Loucy (cell line): ENCODE data around the gene COL2A1.

Source experiments
- H2AFZ ChIP-seq: fragments of 200-600 bp; sonication (generic); 2 replicates; pipeline ENCODE4 v1.6.0; 2016; ENCODE audit warnings: antibody characterized with exemption, mild to moderate bottlenecking, low read length, moderate library complexity
- H3F3A ChIP-seq: fragments of 200-600 bp; 2 replicates; pipeline ENCODE4 v1.6.0; 2016; ENCODE audit warnings: antibody characterized with exemption, low read depth, mild to moderate bottlenecking
- H3K27me3 ChIP-seq: fragments of 200-600 bp; sonication (generic); 2 replicates; pipeline ENCODE4 v1.6.1; 2014; ENCODE audit warnings: low read length, mild to moderate bottlenecking; ENCODE audit not compliant: insufficient read depth, poor library complexity, severe bottlenecking
- H3K36me3 ChIP-seq: fragments of 200-600 bp; sonication (generic); 2 replicates; pipeline ENCODE4 v1.6.1; 2016; ENCODE audit warnings: low read length; ENCODE audit not compliant: insufficient read depth
- H3K4me1 ChIP-seq: fragments of 200-600 bp; sonication (generic); 2 replicates; pipeline ENCODE4 v1.5.1; 2014; ENCODE audit warnings: low read length, mild to moderate bottlenecking; ENCODE audit not compliant: insufficient read depth, poor library complexity, severe bottlenecking
- H3K4me2 ChIP-seq: fragments of 200-600 bp; sonication (generic); 2 replicates; pipeline ENCODE4 v1.6.0; 2014; ENCODE audit warnings: antibody characterized with exemption, low read length, low read depth, mild to moderate bottlenecking; ENCODE audit not compliant: poor library complexity, severe bottlenecking
- H3K4me3 ChIP-seq: fragments of 200-600 bp; sonication (generic); 2 replicates; pipeline ENCODE4 v1.5.1; 2014; ENCODE audit warnings: low read length, mild to moderate bottlenecking, mixed read lengths; ENCODE audit not compliant: poor library complexity, severe bottlenecking
- H3K79me2 ChIP-seq: fragments of 200-600 bp; sonication (generic); 2 replicates; pipeline ENCODE4 v1.6.1; 2014; ENCODE audit warnings: low read length; ENCODE audit not compliant: insufficient read depth
- H3K9ac ChIP-seq: fragments of 200-600 bp; sonication (generic); 2 replicates; pipeline ENCODE4 v1.6.0; 2014; ENCODE audit warnings: mild to moderate bottlenecking, low read depth, low read length, moderate library complexity; ENCODE audit not compliant: poor library complexity, severe bottlenecking
- H3K9me2 ChIP-seq: fragments of 200-600 bp; sonication (generic); replicated peaks from 2 replicates; pipeline ENCODE4 v1.6.1; 2016; ENCODE audit warnings: low read depth, low read length, mixed read lengths
- H3K9me3 ChIP-seq: fragments of 200-600 bp; sonication (generic); 2 replicates; pipeline ENCODE4 v1.6.1; 2014; ENCODE audit warnings: mild to moderate bottlenecking, antibody characterized with exemption, low read length, low read depth; ENCODE audit not compliant: insufficient read depth
- H4K20me1 ChIP-seq: fragments of 200-600 bp; sonication (generic); 2 replicates; pipeline ENCODE4 v1.6.0; 2014; ENCODE audit warnings: antibody characterized with exemption, low read length, mild to moderate bottlenecking; ENCODE audit not compliant: insufficient read depth, poor library complexity, severe bottlenecking
- EZH2phosphoT487 ChIP-seq: fragments of 200-600 bp; IDR thresholded peaks from 2 replicates; pipeline ENCODE4 v1.6.1; 2018; ENCODE audit warnings: antibody characterized with exemption, mild to moderate bottlenecking, moderate library complexity, borderline replicate concordance
- TF ChIP-seq, protein P1 (sequence below): fragments of 200-600 bp; sonication (generic); conservative IDR thresholded peaks from 2 replicates; pipeline ENCODE4 v1.5.1; 2014; ENCODE audit warnings: mild to moderate bottlenecking, antibody characterized with exemption, low read length

COL2A1 gene

DNA sequence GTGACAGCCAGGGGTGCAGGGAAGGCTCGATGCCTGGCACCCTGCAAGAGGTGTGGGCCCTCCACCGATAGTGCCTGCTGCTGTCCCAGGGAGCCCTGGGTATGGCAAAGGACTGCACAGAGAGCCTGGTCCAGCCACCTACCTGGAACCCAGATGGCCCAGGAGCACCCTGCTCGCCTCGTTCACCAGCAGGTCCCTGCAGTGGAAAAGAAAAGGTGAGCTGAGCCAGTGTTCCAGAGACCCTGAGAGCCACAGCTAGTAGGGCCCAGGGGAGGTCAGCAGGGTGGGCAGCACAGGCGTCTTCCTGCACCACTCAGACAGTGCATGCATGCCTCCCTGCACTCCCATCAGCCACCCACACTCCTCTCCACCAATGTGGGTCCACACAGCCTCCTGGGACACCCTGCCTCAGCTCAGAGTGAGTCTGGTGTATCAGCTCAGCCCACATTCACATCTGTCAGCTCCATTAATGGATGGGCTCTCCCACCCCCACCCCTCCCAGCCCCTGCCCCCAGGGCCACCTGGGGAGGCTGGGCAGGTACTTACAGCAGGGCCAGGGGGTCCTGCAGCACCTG lies 20.6 kb downstream of the COL2A1 start:
- H3K4me1 ChIP-seq, result no peaks in the 10 kb centered on the region
- no peaks in the 10 kb centered on the region for H3K27me3 ChIP-seq
- no peak overlapping the region for H2AFZ ChIP-seq
- TF ChIP-seq, protein P1, sequence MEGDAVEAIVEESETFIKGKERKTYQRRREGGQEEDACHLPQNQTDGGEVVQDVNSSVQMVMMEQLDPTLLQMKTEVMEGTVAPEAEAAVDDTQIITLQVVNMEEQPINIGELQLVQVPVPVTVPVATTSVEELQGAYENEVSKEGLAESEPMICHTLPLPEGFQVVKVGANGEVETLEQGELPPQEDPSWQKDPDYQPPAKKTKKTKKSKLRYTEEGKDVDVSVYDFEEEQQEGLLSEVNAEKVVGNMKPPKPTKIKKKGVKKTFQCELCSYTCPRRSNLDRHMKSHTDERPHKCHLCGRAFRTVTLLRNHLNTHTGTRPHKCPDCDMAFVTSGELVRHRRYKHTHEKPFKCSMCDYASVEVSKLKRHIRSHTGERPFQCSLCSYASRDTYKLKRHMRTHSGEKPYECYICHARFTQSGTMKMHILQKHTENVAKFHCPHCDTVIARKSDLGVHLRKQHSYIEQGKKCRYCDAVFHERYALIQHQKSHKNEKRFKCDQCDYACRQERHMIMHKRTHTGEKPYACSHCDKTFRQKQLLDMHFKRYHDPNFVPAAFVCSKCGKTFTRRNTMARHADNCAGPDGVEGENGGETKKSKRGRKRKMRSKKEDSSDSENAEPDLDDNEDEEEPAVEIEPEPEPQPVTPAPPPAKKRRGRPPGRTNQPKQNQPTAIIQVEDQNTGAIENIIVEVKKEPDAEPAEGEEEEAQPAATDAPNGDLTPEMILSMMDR, result no peak
- no peak for TF ChIP-seq EZH2phosphoT487
- H3K4me3 ChIP-seq, result no peak overlapping the region
- no peaks in the 10 kb centered on the region for H3F3A ChIP-seq
- H3K36me3 ChIP-seq, result peaks cover 41% of the 10 kb centered on the region; the same call in 1 of the 2 replicates
- no peaks in the 10 kb centered on the region for H3K9me2 ChIP-seq
- no peak overlapping the region for H3K4me2 ChIP-seq
- no peak overlapping the region for H3K9ac ChIP-seq
- H3K9me3 ChIP-seq, result no peaks in the 10 kb centered on the region
- H3K79me2 ChIP-seq, result no peaks in the 10 kb centered on the region
- no peaks in the 10 kb centered on the region for H4K20me1 ChIP-seq

DNA sequence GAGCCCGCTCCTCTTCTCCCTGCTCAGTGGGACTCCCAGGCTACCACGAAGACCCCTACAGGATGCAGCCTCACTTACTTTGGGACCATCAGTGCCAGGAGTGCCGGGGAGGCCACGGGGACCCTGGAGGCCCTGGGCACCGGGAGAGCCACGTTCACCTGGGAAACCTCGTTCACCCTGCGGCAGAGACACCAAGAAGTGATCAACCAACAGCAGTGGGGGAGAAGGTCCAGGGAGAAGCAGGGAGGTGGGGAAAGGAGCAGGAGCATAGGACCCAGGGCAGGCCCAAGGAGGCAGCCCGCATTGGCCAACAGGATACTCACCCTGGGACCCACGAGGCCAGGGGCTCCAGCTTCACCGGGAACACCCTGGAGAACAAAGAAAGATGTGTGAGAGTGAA lies 21.5 kb downstream of the COL2A1 start:
- TF ChIP-seq EZH2phosphoT487, result no peak
- TF ChIP-seq, protein P1, result no peak
- no peak overlapping the region for H3K9ac ChIP-seq
- no peaks in the 10 kb centered on the region for H3K27me3 ChIP-seq
- H3F3A ChIP-seq, result no peaks in the 10 kb centered on the region
- no peak overlapping the region for H2AFZ ChIP-seq
- H3K4me1 ChIP-seq, result no peaks in the 10 kb centered on the region
- no peak overlapping the region for H3K4me2 ChIP-seq
- no peaks in the 10 kb centered on the region for H4K20me1 ChIP-seq
- no peaks in the 10 kb centered on the region for H3K9me3 ChIP-seq
- H3K79me2 ChIP-seq, result no peaks in the 10 kb centered on the region
- peaks cover 41% of the 10 kb centered on the region; the same call in 1 of the 2 replicates for H3K36me3 ChIP-seq
- H3K9me2 ChIP-seq, result no peaks in the 10 kb centered on the region
- no peak overlapping the region for H3K4me3 ChIP-seq

DNA sequence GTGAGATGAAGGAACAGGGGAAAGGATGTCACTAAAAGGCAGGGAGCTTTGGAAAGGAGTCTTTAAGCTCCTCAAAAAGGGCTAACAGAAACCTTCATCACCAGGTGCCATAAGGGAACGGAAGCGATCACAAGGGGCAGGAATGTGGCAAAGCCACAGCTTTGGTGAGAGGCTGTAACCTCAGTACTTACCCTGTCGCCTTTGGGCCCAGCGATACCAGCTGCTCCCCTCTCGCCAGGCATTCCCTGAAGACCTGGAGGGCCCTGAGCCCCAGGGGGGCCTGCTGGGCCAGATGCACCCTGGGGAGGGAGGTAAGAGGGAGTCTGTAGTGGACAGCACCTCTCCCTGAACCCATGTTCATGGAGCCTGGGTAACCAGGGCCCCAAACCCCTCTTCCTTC lies 22.0 kb downstream of the COL2A1 start:
- Histone ChIP-seq H3K4me3 (no peak overlapping the region), H4K20me1 (no peaks in the 10 kb centered on the region), H3K4me1 (no peaks in the 10 kb centered on the region), H3K9me3 (no peaks in the 10 kb centered on the region), H3F3A (no peaks in the 10 kb centered on the region), H3K4me2 (no peak overlapping the region), H2AFZ (no peak overlapping the region), H3K27me3 (no peaks in the 10 kb centered on the region), H3K36me3 (peaks cover 41% of the 10 kb centered on the region; the same call in 1 of the 2 replicates), H3K79me2 (no peaks in the 10 kb centered on the region), H3K9me2 (no peaks in the 10 kb centered on the region), H3K9ac (no peak overlapping the region)
- no peak for TF ChIP-seq EZH2phosphoT487
- TF ChIP-seq, protein P1, result no peak
